Thoracic aorta (tissue), 2 donors: ENCODE measurements around the gene TEPSIN. TPM values are rescaled to one million over a fixed set of nuclear protein-coding genes. Genes with fewer than 3 reads are reported as not detected.

Source experiments
- ATAC-seq: fragments of 150-250 bp; one replicate; pipeline ENCODE4 v1.8.0; 2017; ENCODE audit warnings: low read depth; ENCODE audit not compliant: insufficient number of reproducible peaks, low FRiP score
- DNase-seq: peaks from one replicate; pipeline ENCODE4 v3.0.0-alpha.2; 2020; ENCODE audit warnings: low spot score
- H3K27ac ChIP-seq, 2 donors: fragments of 200-600 bp; sonication (generic); 1 replicate in 1 of 2; 2 replicates in 1 of 2; pipeline ENCODE4 v1.5.1; 2016; ENCODE audit warnings: mild to moderate bottlenecking in 2 of 2, moderate library complexity in 2 of 2
- H3K27me3 ChIP-seq: fragments of 200-600 bp; sonication (generic); replicated peaks from 2 replicates; pipeline ENCODE4 v1.6.0; 2016; ENCODE audit warnings: mild to moderate bottlenecking; ENCODE audit not compliant: insufficient read depth
- H3K36me3 ChIP-seq: fragments of 200-600 bp; sonication (generic); one replicate; pipeline ENCODE4 v1.5.1; 2016
- H3K4me1 ChIP-seq, 2 donors: fragments of 200-600 bp; sonication (generic); 1 replicate in 1 of 2; 2 replicates in 1 of 2; pipeline versions ENCODE4 v1.5.1 to v1.6.0; 2016; ENCODE audit warnings: low read depth in 2 of 2, mild to moderate bottlenecking in 1 of 2; ENCODE audit not compliant: control insufficient read depth in 1 of 2
- H3K4me3 ChIP-seq: fragments of 200-600 bp; sonication (generic); 2 replicates; pipeline ENCODE4 v1.5.1; 2016; ENCODE audit warnings: mild to moderate bottlenecking
- H3K9me3 ChIP-seq: fragments of 200-600 bp; sonication (generic); 2 replicates; pipeline ENCODE4 v1.5.1; 2016
- total RNA-seq, 2 donors: library from RNA; depleted of rRNA; stranded (reverse); fragments of >200 nt; gene quantifications; one replicate each; pipeline versions ENCODE4 v1.1.0 to v1.2.3, GENCODE V29; 2016
- TF ChIP-seq, protein P1 (sequence below): fragments of 200-600 bp; sonication (generic); IDR thresholded peaks from one replicate; pipeline ENCODE4 v1.5.1; 2019; ENCODE audit warnings: antibody characterized with exemption

TEPSIN gene
- total RNA-seq, 2 donors from 2014 or later = 52.4 to 70.8 TPM

DNA sequence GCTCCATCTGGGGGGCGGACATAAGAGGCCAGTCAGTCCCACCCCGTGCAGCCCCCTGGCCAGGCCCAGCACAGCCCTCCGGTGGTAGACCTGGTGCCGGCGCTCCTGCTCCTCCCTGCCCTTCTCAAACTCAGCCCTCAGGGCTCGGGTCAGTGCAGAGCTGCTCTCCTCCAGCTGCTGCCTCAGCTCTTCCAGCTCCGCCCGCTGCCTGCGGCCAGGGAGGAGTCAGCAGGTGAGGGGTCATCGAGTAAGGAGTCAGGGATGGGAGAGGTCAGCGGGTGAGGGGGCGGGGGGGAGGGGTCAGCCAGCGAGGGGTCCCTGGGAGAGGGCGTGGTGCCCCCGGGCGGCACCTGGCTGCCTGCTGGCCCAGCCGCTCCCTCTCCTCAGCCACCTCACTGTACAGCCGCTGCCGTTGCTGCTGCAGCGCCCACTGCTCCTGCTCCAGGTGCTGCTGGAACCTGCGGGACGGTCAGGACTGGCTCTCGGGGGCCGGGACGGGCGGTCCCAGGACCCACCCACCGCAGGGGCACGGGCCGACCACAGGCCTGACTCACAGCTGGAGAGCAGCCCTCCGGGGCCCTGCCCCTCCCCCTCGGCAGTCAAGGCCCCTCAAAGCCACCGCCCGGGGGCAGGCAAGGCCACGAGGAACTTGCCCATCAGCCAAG is 46.3 kb downstream of the TEPSIN start:
- H3K4me3 ChIP-seq = no peak overlapping the region
- H3K36me3 ChIP-seq = peaks cover 5% of the 10 kb centered on the region
- H3K27ac ChIP-seq = no peak overlapping the region
- DNase-seq (no peak), ATAC-seq (no peak)
- H3K9me3 ChIP-seq = no peaks in the 10 kb centered on the region
- peaks cover 0 to 15% of the 10 kb centered on the region in 2 donors for H3K4me1 ChIP-seq
- TF ChIP-seq, protein P1, sequence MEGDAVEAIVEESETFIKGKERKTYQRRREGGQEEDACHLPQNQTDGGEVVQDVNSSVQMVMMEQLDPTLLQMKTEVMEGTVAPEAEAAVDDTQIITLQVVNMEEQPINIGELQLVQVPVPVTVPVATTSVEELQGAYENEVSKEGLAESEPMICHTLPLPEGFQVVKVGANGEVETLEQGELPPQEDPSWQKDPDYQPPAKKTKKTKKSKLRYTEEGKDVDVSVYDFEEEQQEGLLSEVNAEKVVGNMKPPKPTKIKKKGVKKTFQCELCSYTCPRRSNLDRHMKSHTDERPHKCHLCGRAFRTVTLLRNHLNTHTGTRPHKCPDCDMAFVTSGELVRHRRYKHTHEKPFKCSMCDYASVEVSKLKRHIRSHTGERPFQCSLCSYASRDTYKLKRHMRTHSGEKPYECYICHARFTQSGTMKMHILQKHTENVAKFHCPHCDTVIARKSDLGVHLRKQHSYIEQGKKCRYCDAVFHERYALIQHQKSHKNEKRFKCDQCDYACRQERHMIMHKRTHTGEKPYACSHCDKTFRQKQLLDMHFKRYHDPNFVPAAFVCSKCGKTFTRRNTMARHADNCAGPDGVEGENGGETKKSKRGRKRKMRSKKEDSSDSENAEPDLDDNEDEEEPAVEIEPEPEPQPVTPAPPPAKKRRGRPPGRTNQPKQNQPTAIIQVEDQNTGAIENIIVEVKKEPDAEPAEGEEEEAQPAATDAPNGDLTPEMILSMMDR = no peak
- H3K27me3 ChIP-seq = no peaks in the 10 kb centered on the region

DNA sequence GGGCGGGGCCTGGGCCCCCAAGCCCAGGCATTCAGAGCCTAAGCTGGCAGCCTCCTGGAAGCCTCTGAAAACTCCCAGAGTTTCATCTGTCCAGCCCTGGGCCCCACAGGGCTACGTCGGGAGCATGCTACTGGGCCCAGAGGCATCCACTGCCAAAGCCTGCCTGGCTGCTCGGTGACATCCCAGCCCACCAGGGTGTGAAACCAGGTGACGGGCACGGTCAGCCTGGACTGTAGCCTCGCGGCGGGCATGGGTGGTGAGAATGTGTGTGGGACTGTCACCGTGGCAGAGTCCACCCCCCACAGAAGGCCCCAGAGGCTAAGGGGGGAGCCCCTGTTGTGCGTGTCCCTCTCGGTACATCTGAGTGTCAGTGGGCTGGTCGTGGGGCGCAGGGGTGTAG is 47.2 kb downstream of the TEPSIN start:
- Histone ChIP-seq H3K36me3 (peaks cover 2% of the 10 kb centered on the region), H3K9me3 (no peaks in the 10 kb centered on the region), H3K27me3 (no peaks in the 10 kb centered on the region), H3K27ac (no peak overlapping the region), H3K4me3 (no peak overlapping the region), H3K4me1 (peaks cover 0 to 15% of the 10 kb centered on the region in 2 donors)
- TF ChIP-seq, protein P1 = no peak
- ATAC-seq (no peak), DNase-seq (no peak)

- H3K4me3 ChIP-seq = no peak overlapping the region
- H3K4me1 ChIP-seq = peaks cover 0 to 13% of the 10 kb centered on the region in 2 donors
- ATAC-seq (no peak), DNase-seq (no peak)
- H3K9me3 ChIP-seq = no peaks in the 10 kb centered on the region
- peaks cover 2% of the 10 kb centered on the region for H3K36me3 ChIP-seq
- TF ChIP-seq, protein P1 = no peak
- no peak overlapping the region for H3K27ac ChIP-seq
- H3K27me3 ChIP-seq = no peaks in the 10 kb centered on the region
Measured at GRCh38 chr17:81191116-81191515, 47.7 kb downstream of the TEPSIN start.

DNA sequence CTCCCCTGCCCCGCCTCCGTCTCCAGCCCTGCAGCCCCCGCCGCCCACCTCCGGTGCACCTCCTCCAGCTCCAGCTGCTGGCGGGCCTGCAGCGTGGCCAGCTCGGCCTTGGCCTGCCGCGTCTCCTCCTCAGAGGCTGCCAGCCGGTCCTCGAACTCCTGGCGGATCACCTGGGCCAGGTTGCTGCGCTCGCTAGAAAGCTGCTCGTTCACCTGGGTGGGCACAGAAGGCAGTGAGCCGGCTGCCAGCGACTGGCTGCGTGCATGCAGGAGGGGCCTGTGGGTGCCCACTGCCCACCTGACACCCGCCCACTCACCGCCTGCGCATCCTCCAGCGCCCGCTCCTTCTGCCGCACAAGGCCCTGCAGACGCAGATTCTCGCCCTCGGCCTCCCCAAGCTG is 48.3 kb downstream of the TEPSIN start:
- TF ChIP-seq, protein P1 = no peak
- no peak for DNase-seq
- no peaks in the 10 kb centered on the region for H3K9me3 ChIP-seq

GRCh38 chr17:81189670-81190530 is 49.0 kb downstream of the TEPSIN start:
- no peaks in the 10 kb centered on the region for H3K9me3 ChIP-seq
- no peak overlapping the region for H3K4me3 ChIP-seq
- no peak for DNase-seq
- H3K27me3 ChIP-seq = no peaks in the 10 kb centered on the region
- H3K36me3 ChIP-seq = peaks cover 2% of the 10 kb centered on the region
- ATAC-seq = no peak
- no peak overlapping the region for H3K27ac ChIP-seq
- TF ChIP-seq, protein P1 = no peak
- peaks cover 0 to 1% of the 10 kb centered on the region in 2 donors for H3K4me1 ChIP-seq

More for the DNA sequence above, 48.3 kb downstream of the TEPSIN start:
- Histone ChIP-seq H3K27ac (no peak overlapping the region), H3K4me1 (peaks cover 0 to 8% of the 10 kb centered on the region in 2 donors), H3K4me3 (no peak overlapping the region), H3K27me3 (no peaks in the 10 kb centered on the region), H3K36me3 (peaks cover 2% of the 10 kb centered on the region)
- ATAC-seq = no peak
